ENCODE results near the gene MED13. TPM values are rescaled to one million over a fixed set of nuclear protein-coding genes. Genes with fewer than 3 reads are reported as not detected.
A peak's percentile ranks its signal among the peaks of the same experiment; 100 is the strongest.

Gene MED13
- total RNA-seq, 4 donors from 2014 or later, result 54.2 to 83.6 (median 61.8) TPM

- H3K4me3 ChIP-seq (ENCODE audit: low read depth, poor library complexity, severe bottlenecking), result no peak overlapping the region
- no peak for TF ChIP-seq POLR2A (IDR thresholded peaks at IDR 0.05)
- no peak for TF ChIP-seq CTCF (IDR thresholded peaks at IDR 0.05)
- intact Hi-C loops (cut with DNase I; ENCODE audit: low total_unique reads), result no loop called here
- no peak for DNase-seq (ENCODE audit: low spot score in 2 of 2)
- WGBS, 2 donors, result 64 to 76% methylated on average over 4 of the region's 4 CpGs
Observed at GRCh38 chr17:62109924-62110323, 44.8 kb upstream of the MED13 start.

- peak in 1 of 2 donors; percentile 25 for DNase-seq (ENCODE audit: low spot score in 2 of 2)
- intact Hi-C loops (cut with DNase I; ENCODE audit: low total_unique reads), result no loop called here
- H3K4me3 ChIP-seq (ENCODE audit: low read depth, poor library complexity, severe bottlenecking), result no peak overlapping the region
- no peak for TF ChIP-seq POLR2A (IDR thresholded peaks at IDR 0.05)
- TF ChIP-seq CTCF (IDR thresholded peaks at IDR 0.05), result no peak
- WGBS, 2 donors, result 19 to 33% methylated on average over 2 of the region's 2 CpGs
Observed at GRCh38 chr17:62109378-62109902, 44.4 kb upstream of the MED13 start.

GRCh38 chr17:62105861-62106260, 40.8 kb upstream of the MED13 start:
- TF ChIP-seq POLR2A (IDR thresholded peaks at IDR 0.05) (no peak), CTCF (IDR thresholded peaks at IDR 0.05) (no peak)
- 88 to 100% methylated on average over 1 of the region's 1 CpG for whole genome bisulfite sequencing, 2 donors
- no peak overlapping the region for H3K4me3 ChIP-seq (ENCODE audit: low read depth, poor library complexity, severe bottlenecking)
- intact Hi-C loops (cut with DNase I; ENCODE audit: low total_unique reads), result no loop called here
- no peak for DNase-seq (ENCODE audit: low spot score in 2 of 2)

- intact Hi-C loops (cut with DNase I; ENCODE audit: low total_unique reads), result no loop called here
- H3K4me3 ChIP-seq (ENCODE audit: low read depth, poor library complexity, severe bottlenecking), result no peak overlapping the region
- peak in 1 of 2 donors; percentile 36 for DNase-seq (ENCODE audit: low spot score in 2 of 2)
- TF ChIP-seq POLR2A (IDR thresholded peaks at IDR 0.05), result no peak
- TF ChIP-seq CTCF (IDR thresholded peaks at IDR 0.05), result no peak
- WGBS, 2 donors, result 78 to 82% methylated on average over 3 of the region's 3 CpGs
Observed at GRCh38 chr17:62105357-62105756, 40.3 kb upstream of the MED13 start.

GRCh38 chr17:62101515-62101914, 36.4 kb upstream of the MED13 start:
- TF ChIP-seq POLR2A (IDR thresholded peaks at IDR 0.05), result no peak
- no peak for TF ChIP-seq CTCF (IDR thresholded peaks at IDR 0.05)
- 80 to 88% methylated on average over 4 of the region's 4 CpGs for WGBS, 2 donors
- no peak overlapping the region for H3K4me3 ChIP-seq (ENCODE audit: low read depth, poor library complexity, severe bottlenecking)
- intact Hi-C loops (cut with DNase I; ENCODE audit: low total_unique reads), result no loop called here
- DNase-seq (ENCODE audit: low spot score in 2 of 2), result peak in 1 of 2 donors; percentile 31

- DNase-seq (ENCODE audit: low spot score in 2 of 2), result peak in 1 of 2 donors; percentile 4
- intact Hi-C loops (cut with DNase I; ENCODE audit: low total_unique reads), result no loop called here
- H3K4me3 ChIP-seq (ENCODE audit: low read depth, poor library complexity, severe bottlenecking), result no peak overlapping the region
- TF ChIP-seq POLR2A (IDR thresholded peaks at IDR 0.05), result no peak
- TF ChIP-seq CTCF (IDR thresholded peaks at IDR 0.05), result no peak
Observed at GRCh38 chr17:62101090-62101489, 36.0 kb upstream of the MED13 start.
